ENCODE results near the gene NXPH4.

DNA sequence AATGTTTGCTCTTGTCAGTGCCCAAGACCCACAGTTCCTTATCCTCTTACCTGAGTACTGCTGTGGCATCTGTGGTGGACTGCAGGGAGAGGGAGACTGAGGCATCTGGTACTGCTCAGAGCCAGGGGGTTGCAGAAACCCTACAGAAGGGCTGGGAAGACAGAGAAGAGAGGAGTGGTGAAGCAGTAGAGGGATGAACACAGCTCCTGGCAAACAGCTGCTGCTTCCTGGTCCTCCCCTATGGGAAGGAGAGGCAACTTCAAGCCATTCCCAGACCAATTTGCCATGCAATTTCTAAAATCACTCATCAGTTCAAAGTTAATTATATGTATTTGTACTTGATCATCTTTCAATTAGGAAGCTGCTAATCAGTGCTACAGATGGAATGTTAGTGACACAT lies 50.1 kb downstream of the NXPH4 start:
- TF ChIP-seq, protein P1, sequence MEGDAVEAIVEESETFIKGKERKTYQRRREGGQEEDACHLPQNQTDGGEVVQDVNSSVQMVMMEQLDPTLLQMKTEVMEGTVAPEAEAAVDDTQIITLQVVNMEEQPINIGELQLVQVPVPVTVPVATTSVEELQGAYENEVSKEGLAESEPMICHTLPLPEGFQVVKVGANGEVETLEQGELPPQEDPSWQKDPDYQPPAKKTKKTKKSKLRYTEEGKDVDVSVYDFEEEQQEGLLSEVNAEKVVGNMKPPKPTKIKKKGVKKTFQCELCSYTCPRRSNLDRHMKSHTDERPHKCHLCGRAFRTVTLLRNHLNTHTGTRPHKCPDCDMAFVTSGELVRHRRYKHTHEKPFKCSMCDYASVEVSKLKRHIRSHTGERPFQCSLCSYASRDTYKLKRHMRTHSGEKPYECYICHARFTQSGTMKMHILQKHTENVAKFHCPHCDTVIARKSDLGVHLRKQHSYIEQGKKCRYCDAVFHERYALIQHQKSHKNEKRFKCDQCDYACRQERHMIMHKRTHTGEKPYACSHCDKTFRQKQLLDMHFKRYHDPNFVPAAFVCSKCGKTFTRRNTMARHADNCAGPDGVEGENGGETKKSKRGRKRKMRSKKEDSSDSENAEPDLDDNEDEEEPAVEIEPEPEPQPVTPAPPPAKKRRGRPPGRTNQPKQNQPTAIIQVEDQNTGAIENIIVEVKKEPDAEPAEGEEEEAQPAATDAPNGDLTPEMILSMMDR (conservative IDR thresholded peaks at IDR 0.05; ENCODE audit: low read depth, low read length), result no peak
- no peak for TF ChIP-seq EZH2 (IDR thresholded peaks at IDR 0.05; ENCODE audit: borderline replicate concordance, low read depth, low read length, poor library complexity, severe bottlenecking)

Measured in A673 (cell line).